IPS-11a (cell line): Measurements from ENCODE around the gene SSBP3.

ENCODE experiments used
- H3K4me3 ChIP-seq: one replicate; pipeline ENCODE4 v1.5.1; 2013; ENCODE audit warnings: low read depth, low read length, control low read depth

Gene SSBP3

DNA sequence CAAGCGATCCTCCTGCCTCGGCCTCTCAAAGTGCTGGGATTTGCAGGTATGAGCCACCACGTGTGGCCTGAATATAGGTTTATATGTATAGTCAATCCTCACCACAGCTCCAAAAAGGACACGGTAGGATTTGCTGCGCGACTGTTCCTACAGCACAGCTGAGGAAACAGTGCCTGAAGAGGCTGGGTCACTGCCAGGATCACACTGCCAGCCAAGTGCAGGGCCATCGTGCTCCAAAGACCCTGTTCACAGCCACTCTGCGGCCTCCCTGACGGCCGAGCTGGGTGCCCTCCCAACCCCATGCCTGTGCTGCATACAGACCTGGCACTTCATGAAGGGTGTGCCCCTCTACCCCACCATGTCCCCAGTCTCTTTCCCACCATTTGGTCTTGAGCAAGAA is 134.9 kb downstream of the SSBP3 start:
- no peak overlapping the region for H3K4me3 ChIP-seq

DNA sequence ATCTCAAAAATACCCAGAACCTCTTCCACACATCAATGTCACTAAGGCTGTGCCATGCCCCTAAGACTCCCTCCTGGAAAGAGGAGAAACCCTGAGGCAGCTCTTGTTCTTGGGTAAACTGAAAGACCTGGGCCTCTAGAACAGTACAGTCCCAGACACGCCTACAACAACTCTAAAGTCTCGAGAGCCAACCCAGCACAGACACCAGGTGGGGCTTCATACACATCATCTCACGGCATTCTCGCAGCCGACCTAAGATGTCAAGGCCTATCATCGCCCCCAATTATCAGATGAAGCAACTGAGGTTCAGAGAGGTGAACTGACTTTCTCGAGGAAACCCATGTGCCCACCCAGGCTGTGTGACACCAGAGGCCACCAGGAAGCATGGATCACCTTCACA is 135.7 kb downstream of the SSBP3 start:
- no peak overlapping the region for H3K4me3 ChIP-seq

DNA sequence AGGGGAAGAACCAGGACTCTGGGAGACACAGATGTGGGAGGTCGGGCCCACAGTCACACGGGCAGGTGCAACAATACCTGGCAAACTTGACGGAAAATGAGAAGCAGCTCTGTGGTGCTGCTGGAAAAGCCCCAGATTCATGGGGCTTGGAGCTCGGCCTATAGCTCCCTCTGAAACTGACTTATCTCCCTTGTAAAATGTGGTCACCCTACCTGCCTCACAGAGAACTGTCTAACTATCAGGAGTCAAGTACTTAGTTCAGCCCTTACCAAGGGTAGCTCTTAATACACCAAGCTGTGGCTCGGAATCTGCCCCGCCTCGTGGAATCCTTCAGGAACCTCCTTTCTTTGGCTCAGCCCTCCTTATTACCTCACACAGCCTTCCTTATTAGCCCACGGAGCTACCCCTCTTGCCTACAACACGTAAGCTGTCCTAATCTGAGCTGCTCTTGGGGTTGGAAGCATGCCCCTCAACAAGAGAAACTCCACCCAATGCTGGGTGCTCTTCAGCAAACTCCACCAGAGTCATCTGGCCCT is 137.4 kb downstream of the SSBP3 start:
- no peak overlapping the region for H3K4me3 ChIP-seq

DNA sequence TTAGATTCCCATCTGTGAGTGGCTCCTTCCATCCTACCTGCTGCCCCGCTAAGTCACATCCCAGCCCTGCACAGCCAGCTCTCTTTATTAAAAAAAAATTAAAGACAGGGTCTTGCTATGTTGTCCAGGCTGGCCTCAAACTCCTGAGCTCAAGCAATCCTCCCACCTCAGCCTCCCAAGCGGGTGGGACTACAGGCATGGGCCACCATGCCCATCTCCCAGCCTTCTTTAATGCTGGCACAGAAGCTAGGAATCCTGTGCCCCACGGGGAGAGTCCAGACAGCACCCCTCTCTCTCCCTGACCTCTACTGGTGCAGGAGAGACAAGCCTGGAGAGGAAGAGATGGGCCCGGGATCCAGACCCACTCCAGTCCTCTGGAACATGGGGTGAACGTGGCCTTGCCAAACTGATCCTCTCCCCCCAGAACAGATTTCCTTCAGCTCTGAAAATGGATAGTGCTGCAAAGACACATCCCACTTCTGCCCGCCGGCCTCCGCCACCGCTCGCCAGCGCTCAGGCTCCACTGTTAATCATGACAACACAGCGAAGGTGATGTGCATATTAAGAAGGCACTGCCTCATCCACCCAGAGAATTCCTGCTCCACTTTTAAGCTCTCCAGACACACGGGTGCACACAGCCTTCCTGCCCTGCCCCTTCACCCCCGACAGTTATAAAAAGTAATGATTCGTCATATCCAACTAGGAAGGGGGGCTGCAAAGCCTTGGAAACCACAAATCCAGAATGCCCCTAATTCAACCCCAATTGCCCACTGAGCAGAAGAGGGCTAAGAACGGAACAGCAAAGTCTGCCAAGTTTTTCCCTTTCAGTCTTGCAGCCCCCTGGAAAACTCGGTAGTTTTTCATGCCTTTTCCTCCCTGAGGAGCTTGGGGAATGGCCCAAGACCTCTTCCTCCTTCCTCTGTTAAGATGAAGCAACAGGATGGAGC is 138.1 kb downstream of the SSBP3 start:
- no peak overlapping the region for H3K4me3 ChIP-seq

DNA sequence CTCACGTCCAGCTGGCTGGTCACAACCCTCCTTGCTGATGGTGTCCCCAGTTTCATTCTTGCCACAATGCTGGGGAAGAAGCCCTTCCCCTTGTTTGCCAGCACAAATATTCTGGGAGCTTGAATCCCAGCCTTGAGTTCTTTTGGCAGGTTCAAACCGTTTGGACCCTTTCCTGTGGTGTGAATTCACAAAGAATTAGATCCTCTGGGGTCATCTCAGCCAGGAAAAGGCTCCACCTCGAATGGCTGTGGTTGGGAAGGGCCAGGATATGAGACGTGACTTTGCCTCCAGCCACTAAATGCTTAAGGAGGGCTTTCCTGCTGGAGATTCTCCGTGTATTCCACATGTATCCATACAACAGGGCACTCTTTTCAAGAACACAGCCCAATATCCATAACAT is 139.3 kb downstream of the SSBP3 start:
- H3K4me3 ChIP-seq = no peak overlapping the region

DNA sequence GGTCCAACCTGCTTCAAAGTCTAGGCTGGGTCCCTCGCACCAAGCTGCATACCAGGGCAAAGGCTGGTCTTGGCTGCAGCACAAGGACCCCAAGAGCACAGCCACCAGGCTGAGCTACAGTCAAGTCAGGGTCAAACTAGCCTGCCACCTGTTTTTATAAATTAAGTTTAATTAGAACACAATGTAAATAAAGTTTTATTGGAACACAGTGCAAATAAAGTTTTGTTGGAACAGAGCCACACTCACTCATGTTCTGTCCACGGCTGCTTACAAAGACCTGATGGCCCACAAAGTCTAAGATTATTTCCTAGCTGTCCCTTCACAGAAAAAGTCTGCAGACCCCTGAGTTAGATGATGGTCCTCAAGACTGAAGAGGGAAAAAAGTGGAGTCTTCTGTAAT is 140.0 kb downstream of the SSBP3 start:
- H3K4me3 ChIP-seq = no peak overlapping the region

DNA sequence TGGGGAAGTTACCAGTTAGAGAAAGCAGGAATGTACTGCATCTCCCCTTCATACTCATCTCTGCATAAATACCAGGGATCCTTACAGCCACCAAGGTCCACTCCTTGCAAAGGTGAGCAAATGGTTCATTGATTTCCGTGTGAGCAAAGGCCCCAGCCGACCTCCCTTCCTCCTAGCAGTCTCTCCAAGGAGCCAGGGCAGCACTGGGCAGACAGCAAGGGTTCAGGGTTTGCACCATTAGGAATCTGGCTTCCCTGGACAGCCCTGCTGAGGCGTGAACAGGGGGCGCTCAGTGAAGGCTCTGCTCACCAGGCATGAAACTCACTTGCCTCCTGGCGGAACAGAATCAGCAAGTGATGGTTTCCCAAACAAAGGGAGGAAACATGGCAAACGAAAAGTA is 140.5 kb downstream of the SSBP3 start:
- H3K4me3 ChIP-seq = no peak overlapping the region

DNA sequence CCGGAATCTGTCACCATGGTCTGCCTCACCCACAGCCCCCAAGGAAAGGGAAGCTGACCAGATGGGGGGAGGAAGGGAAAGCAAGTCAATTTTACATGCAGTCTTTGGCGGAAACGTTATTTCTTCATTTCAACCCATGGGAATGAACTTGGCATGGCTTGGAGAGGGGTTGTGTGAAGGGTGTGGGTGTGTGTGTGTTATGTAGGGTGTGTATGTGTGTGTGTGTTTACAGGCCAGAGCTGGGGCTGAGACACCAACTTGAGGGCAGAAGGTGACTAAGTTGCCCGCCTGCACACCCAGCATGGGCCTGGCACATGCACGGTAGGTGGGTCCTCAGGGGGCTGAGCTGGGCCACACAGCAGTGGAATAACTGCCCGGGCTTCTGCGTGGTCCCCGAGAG is 141.1 kb downstream of the SSBP3 start:
- H3K4me3 ChIP-seq = no peak overlapping the region

DNA sequence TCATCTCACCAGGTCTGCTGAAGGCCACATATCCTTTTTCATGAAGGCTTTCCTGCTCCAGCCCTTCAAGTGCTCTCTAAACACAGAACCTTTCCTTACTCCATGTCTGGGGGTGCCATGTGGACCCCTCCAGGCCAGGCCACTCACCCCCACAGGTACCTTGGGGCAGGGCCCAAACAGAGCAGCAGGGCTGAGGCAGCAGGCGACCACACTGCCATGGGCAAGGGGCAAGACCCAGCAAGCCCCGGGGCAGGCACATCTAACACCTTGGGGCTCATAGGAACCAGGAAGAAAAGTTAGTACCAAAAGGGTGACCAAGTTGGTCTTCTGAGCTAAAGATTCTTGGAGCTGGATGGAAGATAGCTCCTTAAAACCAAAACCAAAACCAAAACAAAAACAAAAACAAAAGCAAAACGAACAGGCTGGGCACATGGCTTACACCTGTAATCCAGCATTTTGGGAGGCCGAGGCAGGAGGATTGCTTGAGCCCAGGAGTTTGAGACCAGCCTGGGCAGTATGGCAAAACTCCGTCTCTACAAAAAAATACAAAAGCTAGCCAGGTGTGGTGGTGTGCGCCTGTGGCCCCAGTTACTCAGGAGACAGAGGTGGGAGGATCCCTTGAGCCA is 142.5 kb downstream of the SSBP3 start:
- H3K4me3 ChIP-seq = no peak overlapping the region

DNA sequence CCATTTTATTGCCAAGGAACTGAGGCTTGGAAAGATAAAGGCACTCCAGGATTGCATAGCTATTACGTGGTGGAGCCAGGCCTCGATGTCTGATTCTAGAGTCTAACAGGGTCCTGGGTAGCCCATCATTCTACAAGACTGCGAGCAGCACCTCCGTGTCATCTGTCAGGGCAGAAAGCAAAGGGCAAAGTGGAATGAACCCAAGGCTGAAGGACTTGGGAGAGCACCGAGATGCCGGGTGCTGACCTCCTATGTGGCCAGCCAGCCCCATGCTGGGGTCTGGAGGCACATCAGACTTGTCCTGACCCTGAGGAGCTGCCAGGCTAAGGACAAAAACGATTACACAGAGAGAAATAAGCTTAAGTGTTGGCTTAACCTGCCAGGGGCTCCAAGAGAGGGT is 143.9 kb downstream of the SSBP3 start:
- no peak overlapping the region for H3K4me3 ChIP-seq

DNA sequence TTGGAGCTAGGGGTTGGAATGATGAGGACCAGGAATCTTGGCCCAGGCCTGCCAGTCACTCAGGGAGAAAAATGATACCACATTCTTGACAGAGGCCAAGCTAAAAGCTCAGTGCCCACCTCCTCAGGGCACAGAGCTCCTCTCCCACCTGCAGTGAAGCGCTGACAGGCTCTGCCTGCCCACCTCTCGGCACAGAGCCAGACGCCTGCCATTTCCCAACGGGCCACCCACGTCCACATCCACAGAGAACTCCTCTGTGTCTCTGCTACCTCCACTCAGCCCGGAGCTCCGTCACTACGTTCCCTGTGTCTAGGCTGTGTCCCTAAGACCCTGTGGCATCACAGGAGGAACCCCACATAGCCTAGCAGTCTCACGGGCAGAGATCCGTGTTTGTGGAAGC is 145.4 kb downstream of the SSBP3 start:
- no peak overlapping the region for H3K4me3 ChIP-seq

DNA sequence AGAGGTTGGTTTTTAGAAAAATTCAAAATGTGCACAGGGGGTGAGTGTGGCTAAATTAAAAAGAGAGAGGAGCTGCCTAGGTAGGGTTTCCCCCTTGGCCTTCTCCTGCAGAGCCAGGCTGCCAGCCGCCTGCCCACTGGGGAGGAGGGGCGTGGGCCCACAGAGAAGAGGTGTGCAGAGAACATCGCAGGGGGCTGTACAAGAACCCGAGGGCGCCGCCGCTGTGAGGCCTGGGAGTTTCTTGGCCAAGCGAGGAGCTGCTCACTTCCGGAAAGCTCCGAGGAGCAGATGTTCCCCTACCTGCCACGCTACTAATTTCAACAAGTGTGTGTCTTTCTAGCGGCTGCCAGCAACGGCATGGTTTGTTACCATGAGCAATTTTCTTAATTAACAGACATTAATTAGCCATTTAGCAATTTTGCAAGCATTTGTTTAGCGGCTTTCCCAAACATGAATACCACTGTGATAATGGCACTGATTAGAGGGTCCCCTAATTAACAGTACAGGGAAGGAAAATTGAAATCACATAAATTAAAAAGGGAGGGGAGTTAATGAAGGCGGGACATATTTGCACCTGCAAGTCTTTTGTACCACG is 146.6 kb downstream of the SSBP3 start:
- H3K4me3 ChIP-seq = no peak overlapping the region

DNA sequence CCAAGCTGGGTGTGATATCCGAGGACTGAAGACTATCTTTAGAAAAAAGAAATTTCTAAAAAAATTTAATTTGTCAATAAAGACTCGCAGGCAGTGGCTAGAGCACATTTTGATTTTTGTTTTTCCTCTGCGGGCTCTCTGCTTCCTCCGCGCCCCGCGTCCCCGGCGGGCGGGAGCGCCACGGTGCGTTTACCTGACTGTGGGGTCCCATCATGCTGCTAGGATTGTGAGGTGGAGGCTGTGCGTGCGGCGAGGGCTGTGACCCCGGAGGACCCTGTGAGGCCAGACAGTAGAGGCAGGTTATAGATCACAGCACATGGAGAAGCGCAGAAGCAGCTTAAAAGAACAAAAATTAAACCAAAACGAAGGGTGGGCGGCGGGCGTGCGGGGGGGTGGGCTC is 148.3 kb downstream of the SSBP3 start:
- H3K4me3 ChIP-seq = no peak overlapping the region

DNA sequence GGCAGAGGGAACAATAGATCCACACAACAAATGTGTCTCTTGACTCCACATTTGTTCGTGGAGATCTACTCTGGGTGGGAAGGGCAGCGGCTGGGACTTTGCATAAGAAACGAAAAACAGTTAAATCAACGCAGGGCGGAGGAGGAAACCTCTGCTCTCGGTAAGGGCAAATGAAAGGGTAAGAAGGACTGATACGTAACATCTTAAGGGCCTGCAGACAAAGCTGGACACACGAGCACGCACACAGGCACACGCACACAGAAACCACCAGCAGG is 148.9 kb downstream of the SSBP3 start:
- no peak overlapping the region for H3K4me3 ChIP-seq

DNA sequence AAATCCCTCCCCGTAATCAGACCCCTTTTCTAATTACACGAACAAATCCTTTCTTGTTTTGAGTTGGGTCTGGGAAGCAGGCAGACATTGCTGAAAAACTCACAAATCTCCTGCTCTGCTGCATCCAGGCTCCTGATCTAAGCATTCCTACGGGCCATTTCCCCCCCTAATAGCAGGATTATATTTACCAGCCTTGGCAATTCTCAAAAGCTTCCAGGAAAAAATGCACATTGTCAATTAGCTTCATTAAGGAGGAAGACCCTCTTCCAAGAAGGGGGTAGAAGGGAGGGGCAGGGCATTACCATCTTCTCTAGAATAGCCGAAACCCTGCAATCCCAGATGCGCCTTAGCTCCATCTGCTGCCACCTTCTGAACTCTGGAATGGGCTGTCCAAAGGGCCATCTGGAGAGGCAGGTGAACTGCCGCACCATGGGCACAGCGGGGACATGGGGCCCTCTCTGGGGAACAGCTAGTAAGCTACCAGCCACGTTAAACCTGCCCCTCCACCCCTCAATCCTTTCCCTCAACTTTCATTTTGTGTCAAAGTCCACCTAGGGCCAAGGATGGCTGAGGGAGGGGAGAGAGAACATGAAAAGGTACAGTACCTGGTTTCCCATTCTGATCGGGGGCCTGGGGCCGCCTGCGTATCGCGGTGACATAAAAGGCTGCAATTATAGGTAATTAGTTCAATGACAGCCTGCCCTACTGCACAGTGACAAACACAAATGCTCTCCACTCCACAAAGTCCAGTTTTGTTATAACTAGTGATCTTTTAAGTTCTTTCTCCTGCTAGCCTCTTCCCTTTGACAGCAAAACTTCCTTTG is 149.5 kb downstream of the SSBP3 start:
- H3K4me3 ChIP-seq = no peak overlapping the region

DNA sequence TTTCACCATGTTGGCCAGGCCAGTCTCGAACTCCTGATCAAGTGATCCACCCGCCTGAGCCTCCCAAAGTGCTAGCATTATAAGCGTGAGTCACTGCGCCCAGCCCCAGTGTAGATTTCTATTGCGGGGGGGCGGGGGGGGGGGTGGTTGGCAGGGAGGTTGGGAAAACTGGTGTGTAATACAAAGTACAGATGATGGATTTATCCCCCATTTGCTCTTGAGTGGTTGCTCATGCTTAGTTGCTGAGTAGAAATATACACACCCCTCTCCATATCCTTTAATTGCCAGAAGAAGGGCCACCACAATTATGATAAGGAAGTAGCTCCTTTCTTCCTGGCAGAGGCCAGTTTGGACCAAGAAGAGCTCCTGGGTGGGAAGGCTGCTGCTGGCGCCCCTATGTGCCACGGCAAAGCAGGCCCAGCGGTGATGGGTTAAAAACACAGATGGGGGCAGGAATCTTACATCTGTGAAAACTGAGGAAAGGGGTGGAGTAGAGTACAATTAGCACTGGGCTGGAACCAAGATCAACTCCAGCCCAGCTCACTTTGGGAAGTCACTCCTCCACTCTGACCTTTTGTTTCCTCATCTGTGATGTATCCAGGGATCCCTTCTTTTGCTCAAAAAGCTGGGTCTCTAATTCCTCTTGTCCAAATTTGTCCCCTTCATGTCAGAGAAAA is 151.0 kb downstream of the SSBP3 start:
- no peak overlapping the region for H3K4me3 ChIP-seq

DNA sequence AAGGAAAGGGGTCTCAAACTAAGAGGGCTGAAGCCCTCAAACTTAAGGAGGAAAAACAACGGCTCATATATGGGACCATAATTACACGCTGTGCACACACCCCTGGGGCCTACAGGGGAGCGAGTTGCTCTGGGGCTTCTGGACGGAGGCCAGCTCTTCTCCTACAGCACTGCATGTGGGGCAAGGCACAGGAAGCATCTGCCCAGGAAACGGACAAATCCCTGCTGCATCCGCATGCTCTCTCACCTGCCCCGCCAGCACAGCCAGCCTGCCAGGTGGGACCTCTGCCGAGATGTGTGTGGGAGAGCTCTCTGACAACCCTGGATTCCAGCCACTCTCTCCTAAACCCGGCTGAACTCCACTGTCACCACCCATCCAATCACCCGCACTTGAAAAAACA is 152.1 kb downstream of the SSBP3 start:
- H3K4me3 ChIP-seq = no peak overlapping the region

DNA sequence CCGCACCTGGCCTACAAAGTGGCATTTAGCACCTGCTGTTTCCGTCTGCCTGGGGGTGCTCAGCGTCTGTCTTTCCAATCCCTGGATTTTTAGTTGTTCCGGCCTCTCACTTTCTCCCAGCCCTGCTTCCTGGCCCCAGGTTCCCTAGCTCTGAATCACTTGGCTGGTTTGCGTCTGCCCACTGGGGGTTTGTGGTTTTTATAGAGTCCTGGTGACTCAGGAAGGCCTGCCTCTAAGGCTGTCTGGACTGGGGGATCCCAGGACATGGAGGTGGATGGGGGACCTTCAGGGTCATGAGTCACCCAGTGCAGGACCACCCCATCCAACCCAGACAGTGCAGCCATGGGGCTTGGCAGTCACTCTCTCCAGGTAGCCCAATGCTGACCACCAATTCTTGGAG is 152.7 kb downstream of the SSBP3 start:
- H3K4me3 ChIP-seq = no peak overlapping the region

DNA sequence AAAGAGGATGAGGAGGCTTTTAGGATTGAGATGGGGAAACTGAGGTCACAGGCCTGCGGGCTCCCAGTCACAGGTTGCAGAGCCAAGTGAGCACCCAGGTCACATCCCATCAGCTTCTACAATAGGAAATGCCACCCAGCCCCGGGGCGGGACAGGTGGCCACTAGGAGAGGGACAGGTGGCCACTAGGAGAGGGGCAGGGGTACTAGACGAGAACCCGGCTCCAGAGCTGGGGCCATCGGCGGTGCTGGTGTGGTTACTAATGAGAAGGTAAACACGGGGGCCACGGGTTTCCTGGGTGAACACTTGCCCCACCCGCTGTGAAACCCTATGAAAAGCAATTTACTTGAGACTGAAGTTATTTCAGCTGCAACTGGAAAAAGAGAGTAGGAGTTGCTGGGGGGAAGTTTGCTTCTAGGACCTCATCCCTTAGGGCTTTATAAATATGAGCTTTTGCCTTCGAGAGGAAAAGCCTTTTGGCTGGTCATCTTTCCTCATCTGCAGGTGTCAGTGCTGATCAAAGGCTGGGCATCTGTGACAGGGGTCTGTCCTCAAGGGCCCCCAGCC is 153.7 kb downstream of the SSBP3 start:
- no peak overlapping the region for H3K4me3 ChIP-seq

DNA sequence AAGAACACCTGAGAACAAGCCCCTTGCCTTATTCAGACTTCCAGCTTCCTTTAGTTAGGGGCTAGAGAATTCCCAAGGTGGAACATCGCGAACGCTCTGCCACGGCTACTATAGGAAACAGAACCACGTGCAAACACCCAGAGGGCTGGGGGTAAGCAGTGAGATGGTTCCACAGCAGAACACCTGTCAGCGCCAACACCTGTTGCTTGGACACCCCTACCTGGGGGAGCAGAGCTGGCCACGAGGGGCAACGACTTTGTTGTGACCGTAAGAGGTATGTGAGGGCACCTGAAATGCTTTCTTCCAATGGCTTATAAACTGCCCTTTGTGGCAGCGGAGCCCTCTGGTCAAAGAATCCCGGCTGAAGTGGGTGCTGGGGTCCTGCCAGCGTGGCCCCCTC is 155.5 kb downstream of the SSBP3 start:
- no peak overlapping the region for H3K4me3 ChIP-seq
